ENCODE results near the gene DNAH9.

GRCh38 chr17:11922638-11923037 lies 324.4 kb downstream of the DNAH9 start:
- TF ChIP-seq POLR2A (IDR thresholded peaks at IDR 0.05) (no peak), CTCF (IDR thresholded peaks at IDR 0.05) (no peak)

Data from Peyer's patch (tissue), 4 donors.